Middle frontal gyrus (tissue), 1 donor: ENCODE results near the gene ZBTB34.

Experiments used
- DNase-seq: peaks from one replicate; pipeline ENCODE4 v3.0.0-alpha.2; 2015; ENCODE audit warnings: low spot score; ENCODE audit errors: extremely low spot score

ZBTB34 gene

GRCh38 chr9:126842977-126843799 is 17.3 kb upstream of the ZBTB34 start:
- peak; percentile 47 for DNase-seq

DNA sequence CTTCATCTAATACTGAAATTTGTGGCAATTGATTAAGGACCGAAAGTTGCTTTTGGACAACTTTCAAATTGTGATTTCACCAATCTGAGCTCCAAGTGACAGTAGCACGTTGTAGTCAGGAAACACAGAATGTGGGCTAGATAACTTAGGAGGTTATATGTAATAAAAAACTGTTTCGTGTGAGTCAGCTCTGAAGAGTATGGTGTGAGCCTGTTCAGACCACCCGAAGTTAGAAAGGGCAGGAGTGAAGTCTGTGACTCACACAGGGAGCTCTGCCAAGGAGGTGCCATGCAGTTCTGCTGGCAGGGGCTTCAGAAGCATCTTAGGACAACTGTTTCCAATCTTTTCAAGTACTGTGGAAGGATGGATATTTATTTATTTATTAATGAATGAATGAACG is 16.4 kb upstream of the ZBTB34 start:
- no peak for DNase-seq

GRCh38 chr9:126847051-126847450 is 13.4 kb upstream of the ZBTB34 start:
- no peak for DNase-seq

DNA sequence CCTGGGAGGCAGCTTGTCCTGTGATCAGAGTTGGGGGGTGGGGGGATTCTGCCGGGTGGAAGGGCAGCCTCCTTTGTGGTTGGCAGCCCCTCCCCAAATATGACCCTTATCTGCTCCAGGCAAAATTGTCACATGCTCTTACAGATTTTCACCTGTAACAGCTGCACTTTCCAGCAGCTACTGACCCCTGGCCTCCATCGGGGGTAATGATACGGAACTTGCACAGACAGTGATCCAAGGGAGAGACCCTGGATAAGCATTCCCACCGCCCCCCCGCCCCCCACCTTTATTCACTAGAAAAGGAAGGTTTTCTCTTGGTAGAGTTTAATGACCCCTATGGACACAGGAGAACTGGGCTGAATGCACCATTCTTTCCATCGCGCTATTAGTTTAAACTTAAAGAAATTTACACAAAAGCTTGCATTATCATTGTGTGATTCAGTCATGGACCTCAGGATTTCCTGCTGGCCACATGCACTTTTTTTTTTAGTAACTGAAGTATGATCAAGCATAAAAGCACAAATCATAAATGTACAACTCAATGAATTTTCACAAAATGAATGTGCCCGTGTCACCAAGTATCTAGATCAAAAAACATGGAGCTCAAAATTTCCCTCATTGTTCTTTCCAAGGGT is 10.7 kb upstream of the ZBTB34 start:
- DNase-seq = no peak

DNA sequence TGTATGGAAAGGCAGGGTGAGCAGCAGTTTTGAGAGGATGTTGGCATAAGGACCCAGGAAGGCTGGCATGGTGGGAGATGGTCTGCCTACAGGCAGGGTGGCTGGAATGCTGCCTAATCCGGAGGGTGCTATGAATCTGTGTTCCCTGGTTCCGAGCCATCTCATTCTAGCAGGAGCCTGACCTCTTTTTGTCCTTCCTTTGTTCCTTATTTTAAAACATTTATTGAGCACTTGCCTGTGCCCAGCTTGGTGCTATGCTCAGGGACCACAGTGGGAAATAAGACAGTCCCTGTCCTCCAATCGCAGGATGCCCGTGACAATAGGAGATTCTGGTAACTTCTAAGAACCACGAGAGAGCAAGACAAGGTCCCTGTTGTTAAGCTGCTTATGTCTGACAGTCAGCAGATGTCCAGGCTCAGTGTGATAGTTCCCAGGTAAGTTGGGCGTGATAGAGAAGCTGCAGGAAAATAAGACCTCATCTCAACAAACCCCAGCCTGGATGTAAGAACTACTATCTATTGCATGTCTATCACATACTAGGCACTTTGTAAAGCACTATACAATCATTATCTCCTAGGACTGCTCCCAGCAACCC is 9.1 kb upstream of the ZBTB34 start:
- no peak for DNase-seq

DNA sequence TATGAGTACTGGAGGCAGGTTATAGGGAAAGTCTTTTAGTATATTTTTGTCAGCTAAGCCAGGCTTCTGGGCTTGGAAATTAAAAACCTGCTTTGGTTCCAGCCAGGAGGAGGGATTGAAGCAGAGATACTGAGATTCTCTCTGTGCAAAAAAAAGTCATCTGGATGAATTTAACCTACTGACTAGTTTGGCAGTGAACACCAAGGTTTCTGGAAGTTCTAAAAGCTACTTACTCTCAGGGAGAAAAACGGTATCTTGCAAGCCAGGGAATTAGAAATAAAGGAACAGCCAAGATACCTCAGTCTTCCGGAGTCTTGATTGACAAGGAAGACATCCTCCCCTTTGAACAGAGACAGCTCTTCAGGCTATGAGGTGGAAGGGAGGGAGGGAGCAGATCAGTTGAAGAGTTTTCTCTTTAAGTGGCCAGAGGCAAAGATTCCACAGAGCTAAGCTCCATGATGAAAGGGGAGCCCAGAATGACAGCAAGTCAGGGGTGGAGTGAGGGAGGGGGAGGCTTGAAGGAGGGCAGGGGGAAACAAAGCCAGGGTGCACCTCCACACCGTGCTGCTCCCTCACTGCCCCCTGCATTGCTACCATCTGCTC is 8.3 kb upstream of the ZBTB34 start:
- DNase-seq = no peak

DNA sequence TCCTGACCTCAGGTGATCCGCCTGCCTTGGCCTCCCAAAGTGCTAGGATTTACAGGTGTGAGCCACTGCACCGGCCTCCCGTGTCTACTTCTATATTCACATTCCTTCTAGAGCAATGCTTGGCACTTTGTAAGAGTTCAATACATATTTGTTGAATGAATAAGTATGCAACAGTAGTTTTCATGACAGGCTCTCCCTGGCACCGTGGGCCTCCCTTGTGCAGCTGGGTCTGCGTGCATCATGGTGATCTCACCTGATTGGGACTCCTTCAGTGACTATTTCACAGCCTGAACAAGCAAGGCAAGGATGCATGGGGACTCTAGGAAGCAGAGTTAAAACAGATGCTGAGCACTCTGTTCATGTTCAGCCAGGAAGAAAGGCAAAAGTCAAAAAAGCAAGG is 6.8 kb upstream of the ZBTB34 start:
- no peak for DNase-seq

DNA sequence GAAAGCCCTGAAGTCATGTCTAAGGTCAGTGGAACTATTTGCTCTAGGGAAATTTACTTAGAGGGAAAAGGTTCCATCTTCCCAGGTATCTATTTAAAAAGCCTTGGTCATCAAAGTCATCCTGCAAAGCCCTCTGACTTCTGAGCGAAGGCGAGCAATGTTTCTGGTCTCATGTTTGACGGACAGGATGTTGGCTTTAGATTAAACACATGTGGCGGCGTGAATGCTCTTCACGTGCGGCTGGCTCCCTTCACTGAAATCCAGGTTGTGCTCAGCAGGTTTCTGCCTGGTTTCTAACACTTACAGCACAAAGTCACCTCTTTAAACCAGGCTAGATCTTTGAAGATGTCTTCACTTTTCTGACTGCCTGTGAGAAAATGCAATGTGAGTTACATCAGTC is 5.7 kb upstream of the ZBTB34 start:
- DNase-seq = no peak

DNA sequence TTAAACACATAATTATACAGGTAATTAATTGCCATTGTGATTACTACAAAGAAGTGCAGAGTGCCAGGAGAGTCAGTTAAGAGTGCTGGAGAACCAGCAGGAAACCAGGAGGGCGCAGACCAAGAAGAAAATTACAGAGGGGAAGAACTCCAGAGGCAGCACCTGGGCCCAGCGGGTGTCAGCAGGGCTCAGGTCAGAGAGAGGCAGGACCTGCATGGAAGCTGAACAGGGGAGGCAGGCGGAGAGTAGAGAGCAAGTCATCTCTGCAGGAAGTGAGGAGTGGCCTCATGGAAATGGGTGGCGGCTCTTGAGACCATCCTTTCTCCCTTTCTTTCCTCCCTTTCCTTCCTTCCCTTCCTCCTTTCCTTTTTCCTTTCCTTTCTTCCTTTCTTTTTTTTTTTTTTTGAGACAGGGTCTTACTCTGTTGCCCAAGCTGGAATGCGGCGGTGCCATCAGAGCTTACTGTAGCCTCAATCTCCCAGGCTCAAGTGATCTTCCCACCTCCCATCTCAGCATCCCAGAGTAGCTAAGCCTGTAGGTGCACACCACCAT is 4.0 kb upstream of the ZBTB34 start:
- no peak for DNase-seq

GRCh38 chr9:126857261-126857960 is 3.0 kb upstream of the ZBTB34 start:
- no peak for DNase-seq

DNA sequence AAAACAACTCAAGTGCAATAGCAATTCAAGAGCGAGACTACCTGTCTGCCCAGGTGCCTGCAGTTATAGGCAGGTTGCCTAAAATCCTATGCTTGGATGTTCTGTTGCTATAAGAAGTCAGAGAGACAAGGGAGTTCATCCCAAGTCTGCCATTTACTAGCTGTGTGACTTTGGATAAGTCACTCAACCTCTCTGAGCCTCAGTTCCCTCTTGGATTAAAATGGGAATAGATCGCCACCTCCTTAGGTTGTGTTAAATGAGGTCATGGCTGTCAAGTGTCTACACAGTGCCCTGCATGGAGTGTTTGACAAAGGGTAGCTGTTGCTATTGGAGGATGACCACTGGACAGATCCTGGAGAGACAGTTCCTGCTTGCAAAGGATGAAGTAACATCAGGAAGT is 1.3 kb upstream of the ZBTB34 start:
- DNase-seq = no peak

DNA sequence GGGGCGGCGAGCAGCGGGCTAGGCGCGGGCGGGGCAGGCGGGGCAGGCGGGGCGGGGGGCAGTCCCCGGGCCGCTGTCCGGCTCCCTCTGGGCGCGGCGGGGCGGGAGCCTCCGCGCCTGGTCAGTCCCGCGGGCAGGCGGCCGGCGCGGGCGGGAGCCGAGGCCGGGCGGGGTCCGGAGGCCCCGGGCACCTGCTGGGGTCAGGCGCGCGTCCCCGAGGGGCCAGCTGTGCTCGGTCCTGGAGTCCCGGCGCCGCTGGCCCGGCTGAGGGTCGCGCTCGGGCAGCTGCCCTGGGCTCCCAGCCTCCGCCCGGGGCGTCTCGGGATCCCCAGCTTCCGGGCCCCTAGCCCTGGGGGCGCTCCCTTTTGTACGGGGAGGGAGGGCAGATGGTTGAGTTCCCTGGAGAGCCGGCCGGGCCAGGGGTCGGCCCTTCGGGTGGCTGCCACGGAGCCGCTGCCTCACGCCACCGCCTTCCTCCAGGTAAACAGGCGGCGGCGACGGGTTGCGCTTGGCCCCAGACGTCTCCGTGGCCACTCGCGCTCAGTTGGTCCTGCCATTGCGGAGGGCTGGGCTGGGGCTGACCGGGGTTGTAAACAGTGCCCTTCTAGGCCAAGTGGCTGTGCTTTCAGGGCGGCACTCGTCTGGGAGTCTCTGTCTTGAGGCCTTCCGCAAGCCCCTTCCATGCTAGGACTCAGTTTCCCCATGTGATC is 473 bp downstream of the ZBTB34 start:
- no peak for DNase-seq

GRCh38 chr9:126861707-126862103 is 1.3 kb downstream of the ZBTB34 start:
- DNase-seq = no peak

- DNase-seq = no peak
Measured at GRCh38 chr9:126862104-126862761, 1.8 kb downstream of the ZBTB34 start.

DNA sequence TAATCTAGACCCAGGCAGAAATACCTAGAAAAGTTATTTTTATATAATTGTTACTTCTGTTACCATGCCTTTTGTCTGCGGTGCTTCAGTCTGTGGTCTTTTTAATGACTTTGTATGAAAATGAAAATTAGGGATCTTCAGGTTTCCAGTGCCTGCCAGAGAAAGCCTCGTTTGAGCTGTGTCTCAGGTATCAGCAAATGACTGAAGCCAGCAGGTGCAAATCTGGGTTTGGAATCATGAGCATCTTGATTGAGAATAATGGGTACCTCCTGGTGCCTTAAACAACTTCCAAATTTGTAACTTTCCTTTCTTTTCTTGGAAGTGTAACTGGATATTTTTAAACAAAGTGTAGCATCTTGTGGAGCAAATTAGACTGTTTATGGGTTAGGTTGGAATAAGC is 4.3 kb downstream of the ZBTB34 start:
- DNase-seq = no peak

GRCh38 chr9:126869368-126869767 is 8.9 kb downstream of the ZBTB34 start:
- no peak for DNase-seq

GRCh38 chr9:126872516-126872915 is 12.1 kb downstream of the ZBTB34 start:
- no peak for DNase-seq

DNA sequence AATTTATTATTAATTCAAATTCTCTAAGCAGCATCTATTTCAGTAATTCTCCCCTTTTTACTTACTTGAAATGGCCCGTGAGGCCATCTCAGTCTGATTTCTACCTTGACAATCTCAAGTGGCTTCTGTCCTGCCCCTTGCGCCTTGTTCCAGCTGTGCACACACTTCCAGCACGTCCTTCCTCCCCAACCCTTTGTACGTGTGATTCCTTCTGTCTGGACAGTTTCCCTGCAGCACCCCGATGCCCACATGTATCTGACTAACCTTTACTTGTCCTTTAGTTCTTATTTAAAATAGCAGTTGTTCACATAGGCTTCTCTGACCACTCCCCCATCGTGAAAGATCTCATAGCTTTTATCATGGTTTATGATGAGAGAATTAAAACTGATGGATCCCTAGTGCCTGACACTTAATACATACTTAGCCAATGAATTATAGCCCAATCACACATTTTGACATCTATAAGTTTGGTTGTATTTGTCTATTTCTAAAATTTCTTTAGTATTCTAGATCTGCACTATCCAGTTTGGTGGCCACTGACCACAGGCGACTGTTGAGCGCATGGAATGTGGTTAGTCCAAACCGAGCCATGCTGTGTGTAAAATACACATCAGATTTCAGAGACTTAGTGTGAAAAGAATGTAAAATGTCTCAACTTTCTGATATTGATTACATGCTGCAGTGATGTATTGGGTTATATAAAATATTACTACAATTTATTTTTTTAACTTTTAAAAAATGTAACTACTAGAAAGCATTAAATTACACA is 14.3 kb downstream of the ZBTB34 start:
- DNase-seq = no peak

DNA sequence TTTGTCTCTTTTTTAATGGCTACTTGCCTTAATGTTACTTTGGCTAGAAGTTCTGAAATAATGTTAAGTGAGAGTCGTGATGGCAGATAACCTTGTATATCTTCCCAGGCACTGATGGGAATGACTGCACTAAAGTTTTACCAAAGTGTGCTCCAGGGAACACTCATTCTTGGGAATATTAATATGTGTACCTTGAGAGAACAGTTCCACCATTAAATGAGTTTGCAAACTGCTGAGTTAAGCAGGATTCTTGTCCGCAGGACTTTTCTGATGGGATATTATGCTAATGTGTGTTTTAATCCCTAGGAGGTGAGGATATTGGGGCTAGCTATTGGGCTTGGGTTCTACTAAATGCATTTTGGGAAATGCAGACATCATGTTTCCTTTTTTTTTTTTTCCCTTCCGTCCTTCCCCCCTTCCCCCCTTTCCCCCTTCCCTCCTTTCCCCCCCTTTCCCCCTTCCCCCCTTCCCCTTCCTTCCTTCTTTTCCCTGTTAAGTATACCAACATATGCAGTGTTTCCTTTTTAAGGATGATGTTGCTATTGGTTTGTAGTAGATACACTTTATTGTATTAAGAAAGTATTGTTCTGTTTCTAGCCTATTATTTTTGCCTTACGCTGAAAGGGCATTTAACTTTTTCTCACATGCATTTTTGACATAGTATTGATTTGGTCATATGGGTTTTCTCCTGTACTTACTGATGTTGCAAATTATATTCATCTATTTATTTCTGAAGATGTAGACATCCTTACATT is 15.5 kb downstream of the ZBTB34 start:
- no peak for DNase-seq
